ENCODE results near the gene MLIP. TPM values are rescaled to one million over a fixed set of nuclear protein-coding genes. Genes with fewer than 3 reads are reported as not detected.

The MLIP gene
- total and polyA plus RNA-seq, 2 of the 13 experiments (the other 11 are each of a cell fraction or from before 2014, with no cell fraction given) = 0.08 to 0.33 TPM

- no peak overlapping the region for H3K9ac ChIP-seq (ENCODE audit: insufficient read depth, low read depth, low read length)
- no peaks in the 10 kb centered on the region for H3K79me2 ChIP-seq (ENCODE audit: insufficient read depth, low read length)
- ChIA-PET POLR2A (no interaction called here), CTCF (ENCODE audit: low intra/inter-chr PET ratio, low total read pairs) (no interaction called here)
- intact Hi-C loops (cut with micrococcal nuclease; ENCODE audit: unreplicated experiment) (loop anchor here (5.0 kb wide), 2 partner anchors 69 to 104 kb away; no protein-coding TSS in a partner anchor), in situ Hi-C loops (cut with HindIII; ENCODE audit: extremely low pct_ligation_motif_present, low pct_unique_long_range_greater_than_20kb) (no loop called here)
- no peak for TF ChIP-seq RCOR2 (CRISPR knock-in tag; IDR thresholded peaks at IDR 0.05)
- WGBS (ENCODE audit: low lambda C conversion rate) = 43% methylated on average over 1 of the region's 1 CpG
- no TSS peak for BruUV-seq (replicated peaks)
- no peaks in the 10 kb centered on the region for H3K27me3 ChIP-seq (ENCODE audit: control insufficient read depth in 1 of 2, insufficient read depth in 2 of 2, low read length in 2 of 2)
- H3K4me1 ChIP-seq (ENCODE audit: insufficient read depth, low read length) = peaks cover 24% of the 10 kb centered on the region
- H3K9me3 ChIP-seq (ENCODE audit: low read length) = no peaks in the 10 kb centered on the region
- no peaks in the 10 kb centered on the region for H3K36me3 ChIP-seq (replicated peaks in 1 of 2; ENCODE audit: control insufficient read depth in 1 of 2, insufficient read depth in 2 of 2, low read length in 2 of 2)
- H3K4me2 ChIP-seq (ENCODE audit: low read depth, low read length) = no peak overlapping the region
- no peak overlapping the region for H2AFZ ChIP-seq (ENCODE audit: low read length)
- FAIRE-seq (no peak), ATAC-seq (no peak), DNase-seq (ENCODE audit: low spot score) (no peak)
- no peaks in the 10 kb centered on the region for H4K20me1 ChIP-seq (ENCODE audit: insufficient read depth, low read length)
- H3K4me3 ChIP-seq (replicated peaks in 1 of 3; ENCODE audit: insufficient read depth in 1 of 3, low read depth in 2 of 3, low read length in 3 of 3) = no peak overlapping the region
- no peak overlapping the region for H3K27ac ChIP-seq (ENCODE audit: extremely low read length, insufficient read depth, low read length)
Measured at GRCh38 chr6:54138795-54139194, 27.6 kb downstream of the MLIP start.

- no TSS peak for BruUV-seq (replicated peaks)
- no peak for FAIRE-seq
- no peak for DNase-seq (ENCODE audit: low spot score)
- Histone ChIP-seq H3K36me3 (replicated peaks in 1 of 2; ENCODE audit: control insufficient read depth in 1 of 2, insufficient read depth in 2 of 2, low read length in 2 of 2) (no peaks in the 10 kb centered on the region), H3K4me2 (ENCODE audit: low read depth, low read length) (no peak overlapping the region), H3K27me3 (ENCODE audit: control insufficient read depth in 1 of 2, insufficient read depth in 2 of 2, low read length in 2 of 2) (no peaks in the 10 kb centered on the region), H3K27ac (ENCODE audit: extremely low read length, insufficient read depth, low read length) (no peak overlapping the region), H3K9ac (ENCODE audit: insufficient read depth, low read depth, low read length) (no peak overlapping the region), H3K4me1 (ENCODE audit: insufficient read depth, low read length) (peaks cover 11% of the 10 kb centered on the region), H3K4me3 (replicated peaks in 1 of 3; ENCODE audit: insufficient read depth in 1 of 3, low read depth in 2 of 3, low read length in 3 of 3) (no peak overlapping the region), H2AFZ (ENCODE audit: low read length) (no peak overlapping the region), H3K79me2 (ENCODE audit: insufficient read depth, low read length) (no peaks in the 10 kb centered on the region), H4K20me1 (ENCODE audit: insufficient read depth, low read length) (no peaks in the 10 kb centered on the region), H3K9me3 (ENCODE audit: low read length) (no peaks in the 10 kb centered on the region)
- in situ Hi-C loops (cut with HindIII; ENCODE audit: extremely low pct_ligation_motif_present, low pct_unique_long_range_greater_than_20kb) (no loop called here), intact Hi-C loops (cut with micrococcal nuclease; ENCODE audit: unreplicated experiment) (no loop called here)
- ChIA-PET CTCF (ENCODE audit: low intra/inter-chr PET ratio, low total read pairs) (no interaction called here), POLR2A (no interaction called here)
- ATAC-seq = no peak
- no peak for TF ChIP-seq DR1 (CRISPR knock-in tag; IDR thresholded peaks at IDR 0.05)
- no peak for TF ChIP-seq MAFF (IDR thresholded peaks at IDR 0.05; ENCODE audit: low read depth, low read length)
- TF ChIP-seq PCBP1 (IDR thresholded peaks at IDR 0.05; ENCODE audit: borderline replicate concordance, low read depth, low read length) = no peak
- no peak for TF ChIP-seq SNAPC2 (CRISPR knock-in tag; IDR thresholded peaks at IDR 0.05)
- no peak for TF ChIP-seq THRA (CRISPR knock-in tag; IDR thresholded peaks at IDR 0.05; ENCODE audit: borderline replicate concordance)
- TF ChIP-seq BCLAF1 (IDR thresholded peaks at IDR 0.05) = no peak
- TF ChIP-seq NFIC (IDR thresholded peaks at IDR 0.05; ENCODE audit: low read length) = no peak
- TF ChIP-seq JARID2 (CRISPR knock-in tag; IDR thresholded peaks at IDR 0.05; ENCODE audit: insufficient replicate concordance) = no peak
- TF ChIP-seq ZNF788 (CRISPR knock-in tag; IDR thresholded peaks at IDR 0.05; ENCODE audit: borderline replicate concordance) = no peak
- no peak for TF ChIP-seq TARDBP (CRISPR knock-in tag; IDR thresholded peaks at IDR 0.05)
- no peak for TF ChIP-seq ZBTB43 (CRISPR knock-in tag; conservative IDR thresholded peaks at IDR 0.05)
- TF ChIP-seq MLX (CRISPR knock-in tag; IDR thresholded peaks at IDR 0.05) = no peak
- no peak for TF ChIP-seq CBFB (CRISPR knock-in tag; IDR thresholded peaks at IDR 0.05)
Measured at GRCh38 chr6:54140811-54141210, 29.6 kb downstream of the MLIP start.
